Stimulated activated CD4-positive, alpha-beta T cell treated with anti-CD3 and anti-CD28 coated beads, TNF-alpha, amount 100 ng/mL, for 24 hours (primary cell): ENCODE data around the gene CDO1.
"Not testable (repeated sequence)": the region's sequence is repeated elsewhere in the genome, so short reads cannot be mapped to it uniquely, and the experiment has no call there.

Experiments
- DNase-seq, 3 experiments: peaks; one replicate each; pipeline ENCODE4 v3.0.0-alpha.2; 2020; ENCODE audit warnings: low read depth in 3 of 3

The CDO1 gene

DNA sequence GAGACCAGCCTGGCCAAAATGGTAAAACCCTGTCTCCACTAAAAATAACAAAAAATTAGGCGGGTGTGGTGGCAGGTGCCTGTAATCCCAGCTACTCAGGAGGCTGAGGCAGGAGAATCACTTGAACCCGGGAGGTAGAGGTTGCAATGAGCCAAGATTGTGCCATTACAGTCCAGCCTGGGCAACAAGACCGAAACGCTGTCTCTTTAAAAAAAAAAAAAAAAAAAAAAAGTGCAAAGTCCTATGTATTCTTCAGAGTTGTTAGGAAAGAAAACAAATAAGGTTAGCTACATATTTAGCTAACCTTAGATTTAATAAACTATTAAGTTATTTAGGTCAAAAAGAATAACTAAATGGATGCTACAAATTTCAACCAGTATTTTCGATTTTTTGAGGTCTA is 13.5 kb upstream of the CDO1 start:
- DNase-seq = no peak

DNA sequence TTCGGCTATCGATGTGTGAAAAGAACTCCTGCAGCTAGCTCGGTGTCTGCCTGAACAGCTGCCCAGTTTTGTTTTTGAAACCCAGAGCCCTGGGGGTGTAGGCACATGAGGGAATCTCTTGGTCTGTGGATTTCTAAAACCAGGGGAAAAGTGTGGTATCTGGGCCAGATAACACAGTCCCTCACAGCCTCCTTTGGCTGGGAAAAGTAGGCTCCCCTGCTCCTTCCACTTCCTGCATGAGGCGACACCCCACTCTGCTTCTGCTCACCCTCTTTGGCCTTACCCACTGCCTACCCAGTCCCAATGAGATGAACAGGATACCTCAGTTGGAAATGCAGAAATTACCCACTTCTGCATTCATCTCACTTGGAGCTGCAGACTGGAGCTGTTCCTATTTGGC is 9.5 kb upstream of the CDO1 start:
- no peak for DNase-seq

DNA sequence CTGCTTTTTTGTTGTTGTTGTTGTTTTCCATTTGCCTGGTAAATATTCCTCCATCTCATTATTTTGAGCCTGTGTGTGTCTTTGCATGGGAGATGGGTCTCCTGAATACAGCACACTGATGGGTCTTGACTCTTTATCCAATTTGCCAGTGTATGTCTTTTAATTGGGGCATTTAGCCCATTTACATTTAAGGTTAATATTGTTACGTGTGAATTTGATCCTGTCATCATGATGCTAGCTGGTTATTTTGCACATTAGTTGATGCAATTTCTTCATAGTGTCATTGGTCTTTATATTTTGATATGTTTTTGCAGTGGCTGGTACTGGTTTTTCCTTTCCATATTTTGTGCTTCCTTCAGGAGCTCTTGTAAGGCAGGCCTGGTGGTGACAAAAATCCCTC is 8.5 kb upstream of the CDO1 start:
- not testable (repeated sequence) for DNase-seq

DNA sequence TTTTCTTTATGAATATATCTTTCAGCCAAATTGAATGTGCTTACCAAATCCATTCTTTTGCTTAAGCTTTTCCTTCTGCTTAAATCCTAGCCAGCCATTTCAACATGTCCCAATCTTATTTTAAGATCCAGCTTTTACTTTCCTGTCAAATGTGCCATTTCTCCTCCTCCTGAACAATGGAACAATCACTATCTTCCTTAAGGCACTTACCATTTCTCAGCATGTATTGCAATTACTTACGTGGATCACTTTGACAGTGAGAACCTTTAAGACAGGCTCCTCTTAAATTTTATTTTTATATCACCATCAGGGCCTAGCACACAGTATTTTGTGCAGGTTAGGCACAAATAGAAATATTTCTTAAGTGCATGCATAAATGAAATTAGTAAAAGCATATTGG is 4.4 kb upstream of the CDO1 start:
- DNase-seq = no peak

DNA sequence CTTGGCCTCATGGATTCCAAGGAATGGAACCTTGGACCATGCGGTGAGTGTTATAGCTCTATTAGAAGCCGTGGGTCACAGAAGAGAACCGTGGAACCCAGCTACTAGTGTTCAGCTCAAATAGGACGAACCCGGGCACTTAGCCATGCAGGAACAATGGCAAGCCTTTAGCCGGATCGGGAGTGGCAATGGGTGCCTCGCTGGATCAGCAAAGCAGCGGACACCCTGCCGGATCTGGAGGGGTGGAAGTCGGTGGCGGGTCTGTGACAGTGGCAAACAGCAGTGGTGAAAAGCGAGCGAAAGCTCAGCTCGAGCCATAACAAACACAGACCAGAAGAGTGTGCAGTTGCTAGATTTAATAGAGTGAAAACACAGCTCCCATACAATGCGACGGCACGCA is 2.4 kb upstream of the CDO1 start:
- no peak for DNase-seq

DNA sequence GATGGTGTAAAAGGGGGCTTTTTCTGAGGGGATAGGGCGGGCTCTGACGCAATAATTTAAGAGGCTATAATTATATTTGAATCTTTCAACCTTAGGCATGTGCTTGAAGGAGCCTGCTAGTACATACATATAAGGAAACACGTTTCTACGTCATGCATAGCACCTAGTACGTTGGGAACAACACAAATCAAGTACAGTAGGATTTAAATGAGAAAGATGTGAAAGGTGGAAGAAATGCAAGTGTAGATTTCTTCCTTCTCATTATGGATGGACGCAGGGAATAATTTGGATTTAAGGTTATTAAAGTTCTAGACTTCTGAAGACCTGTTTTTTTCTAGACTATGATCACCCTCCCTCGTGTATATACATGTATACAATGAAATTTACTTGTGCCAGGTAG is 927 bp upstream of the CDO1 start:
- no peak for DNase-seq

DNA sequence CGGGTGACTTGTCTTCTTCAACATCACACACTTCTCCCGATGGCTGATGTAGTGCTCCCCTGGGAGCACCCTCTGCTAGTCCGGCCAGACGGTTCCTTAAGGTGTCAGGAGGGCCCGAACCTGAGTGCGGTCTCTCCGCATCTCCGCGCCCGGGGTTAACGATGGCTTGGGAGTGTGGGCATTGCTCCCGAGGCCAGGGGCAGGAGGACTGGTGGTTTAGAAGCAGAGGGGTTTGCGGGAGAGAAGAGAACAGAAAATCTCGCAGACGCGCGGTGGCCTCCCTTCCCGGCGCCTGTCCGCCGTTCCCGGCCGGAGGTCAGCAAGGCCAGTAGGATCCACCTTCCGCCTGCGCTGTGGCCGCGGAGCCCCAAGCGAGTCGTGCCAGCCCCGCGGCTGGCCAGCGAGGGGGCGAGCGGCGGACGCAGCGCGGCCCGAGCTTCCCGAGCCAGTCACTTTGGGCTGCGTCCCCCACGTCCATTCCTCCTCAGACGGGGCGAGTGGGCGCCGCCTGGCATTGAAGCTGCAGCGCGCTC is 700 bp downstream of the CDO1 start:
- DNase-seq = no peak

DNA sequence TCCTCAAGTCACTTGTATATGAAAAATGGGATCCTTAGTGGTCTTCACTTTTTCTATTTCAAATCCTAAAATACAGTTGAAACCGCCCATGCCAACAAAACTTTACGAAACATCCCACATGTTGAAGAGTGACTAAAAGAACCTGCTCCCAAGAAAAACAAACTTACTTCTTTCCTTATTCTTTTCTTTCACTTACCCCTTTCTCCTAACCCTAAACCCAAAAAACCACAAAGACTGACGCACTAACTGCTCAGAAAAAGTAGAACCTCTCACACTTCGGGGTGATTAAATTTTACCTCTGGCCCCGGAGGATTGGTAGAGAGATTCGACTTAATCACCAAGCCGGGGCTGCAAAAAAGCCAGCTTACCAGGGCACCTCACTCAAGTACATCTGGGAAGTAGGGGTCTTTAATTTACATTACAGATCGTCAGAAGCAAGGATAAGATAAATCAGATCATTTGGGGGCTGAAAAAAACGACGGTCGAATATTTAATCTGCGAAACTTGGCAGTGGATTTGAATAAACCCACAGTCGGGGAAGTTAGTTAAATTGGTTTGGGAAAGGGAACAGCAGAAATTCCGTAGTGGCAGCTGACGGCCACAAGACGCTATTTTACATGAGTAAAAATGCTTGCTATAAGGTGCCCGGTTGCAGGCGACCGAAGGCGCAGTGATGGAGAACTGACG is 1.3 kb downstream of the CDO1 start:
- DNase-seq = no peak

DNA sequence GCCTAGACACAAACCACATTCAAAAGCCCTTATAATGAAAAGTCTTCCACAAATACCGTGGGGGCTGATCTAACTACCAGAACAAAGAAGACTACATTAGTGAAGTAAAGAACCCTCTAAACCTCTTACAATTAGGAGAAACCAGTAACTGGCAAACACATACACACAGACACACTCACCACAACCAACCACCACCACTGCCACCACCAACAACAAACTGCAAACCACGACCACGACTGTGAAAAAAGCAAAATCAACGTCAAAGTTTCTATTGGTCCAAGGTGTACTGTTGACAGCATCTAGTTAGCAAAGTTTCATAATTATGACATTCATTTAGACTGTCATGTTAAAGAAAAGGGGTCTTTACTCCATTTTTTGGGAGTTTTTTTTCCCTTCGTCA is 2.7 kb downstream of the CDO1 start:
- no peak for DNase-seq

DNA sequence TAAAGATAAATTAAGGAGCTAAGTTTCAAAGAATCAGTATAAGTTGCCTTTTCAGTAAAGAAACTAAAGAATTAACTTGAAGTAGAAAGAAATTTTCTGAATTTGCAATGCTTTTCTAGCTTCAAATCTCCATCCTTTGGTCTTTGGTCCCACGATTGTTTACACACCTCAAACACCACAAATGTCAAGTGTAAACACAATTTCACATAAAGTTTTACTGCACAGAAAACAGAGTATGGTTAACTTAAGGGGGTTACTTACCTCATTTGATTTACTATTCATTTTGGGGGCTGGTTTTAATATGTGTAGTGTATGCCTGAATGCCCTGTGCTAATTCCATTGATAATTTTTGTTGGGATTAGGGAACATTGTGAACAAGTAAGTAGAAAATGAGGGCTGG is 4.1 kb downstream of the CDO1 start:
- DNase-seq = no peak

DNA sequence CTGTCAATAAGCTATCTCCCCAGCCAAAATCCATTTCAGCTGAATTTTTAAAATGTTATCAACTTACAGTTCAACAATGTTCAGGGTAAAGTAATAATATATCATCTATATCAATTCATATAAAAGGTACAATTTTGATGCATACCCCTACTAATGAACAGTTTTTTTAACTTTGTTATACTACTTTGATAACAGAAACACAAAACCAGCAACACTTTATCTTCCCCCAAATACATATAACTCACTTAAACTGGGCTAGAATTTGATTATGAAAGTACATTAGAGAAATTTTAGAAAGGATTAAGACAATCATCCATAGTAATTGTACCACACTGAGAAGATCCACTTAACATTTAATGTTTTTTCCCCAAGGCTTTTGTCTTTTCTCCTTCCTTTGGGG is 5.1 kb downstream of the CDO1 start:
- DNase-seq = no peak

DNA sequence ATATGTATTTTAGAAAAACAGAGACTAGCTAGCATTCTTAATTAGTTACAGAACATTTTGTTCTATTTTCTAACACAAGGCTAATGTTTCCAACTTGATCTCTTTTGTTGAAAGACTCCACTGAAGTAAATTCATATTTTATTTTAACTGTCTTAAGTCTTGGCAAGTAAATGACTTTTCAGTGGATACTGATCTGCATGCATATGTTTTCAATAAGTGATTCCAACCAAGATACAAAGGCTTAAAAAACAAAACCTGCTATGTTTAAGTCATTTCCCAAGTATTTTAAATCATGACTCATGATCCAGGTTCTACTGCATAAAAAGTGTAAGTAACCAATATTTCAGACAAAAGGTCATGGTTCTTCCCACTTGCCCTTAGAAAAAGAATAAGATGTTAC is 5.7 kb downstream of the CDO1 start:
- DNase-seq = no peak

DNA sequence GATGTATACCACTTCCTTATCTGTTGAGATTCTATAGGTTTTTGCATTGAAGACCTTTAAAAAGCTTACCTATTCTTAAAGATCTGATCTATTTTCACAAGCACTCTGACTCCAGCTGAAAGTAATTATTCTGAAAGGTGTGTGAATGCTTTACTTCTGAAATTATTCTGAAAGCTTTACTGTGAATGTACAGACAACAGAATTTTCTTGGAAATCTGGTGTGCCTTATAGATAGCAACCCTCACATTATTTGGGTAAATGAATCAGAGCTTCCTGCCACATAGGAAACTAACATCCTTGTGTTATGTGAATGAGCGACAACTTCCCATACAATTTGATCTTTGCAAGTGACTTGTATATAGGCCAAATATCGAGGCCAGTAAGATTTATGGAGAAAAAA is 6.5 kb downstream of the CDO1 start:
- DNase-seq = no peak

DNA sequence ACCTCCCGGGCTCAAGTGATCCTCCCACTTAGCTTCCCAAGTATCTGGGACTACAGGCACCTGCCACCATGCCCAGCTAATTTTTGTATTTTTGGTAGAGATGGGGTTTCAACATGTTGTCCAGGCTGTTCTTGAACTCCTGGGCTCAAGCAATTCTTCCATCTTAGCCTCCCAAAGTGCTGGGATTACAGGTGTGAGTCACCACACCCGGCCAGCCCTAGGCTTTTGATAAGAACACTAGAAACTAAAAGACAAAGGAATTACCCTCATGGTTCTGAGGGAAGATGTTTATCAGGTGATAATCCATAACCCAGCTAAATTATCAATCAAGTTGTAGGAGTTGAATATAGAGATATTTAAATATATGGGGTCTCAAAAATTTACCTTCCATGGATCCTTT is 8.4 kb downstream of the CDO1 start:
- DNase-seq = not testable (repeated sequence)

DNA sequence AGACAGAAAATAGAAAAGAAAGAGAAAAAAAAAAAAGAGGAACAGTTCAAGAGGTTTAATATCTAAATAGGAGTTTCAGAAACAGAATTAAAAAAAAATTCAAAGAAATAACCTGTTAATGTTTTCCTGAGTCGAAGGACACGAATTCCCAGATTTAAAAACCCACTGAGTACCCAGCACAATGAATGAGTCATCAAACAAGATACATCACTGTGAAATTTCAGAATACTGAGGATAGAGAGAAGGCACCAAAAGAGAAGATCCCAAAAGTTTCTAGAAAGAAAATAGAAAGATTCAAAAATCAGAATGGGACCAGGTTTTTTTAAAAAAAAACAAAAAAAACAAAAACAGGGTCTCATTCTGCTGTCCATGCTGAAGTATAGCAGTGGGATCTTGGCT is 8.8 kb downstream of the CDO1 start:
- DNase-seq = no peak

DNA sequence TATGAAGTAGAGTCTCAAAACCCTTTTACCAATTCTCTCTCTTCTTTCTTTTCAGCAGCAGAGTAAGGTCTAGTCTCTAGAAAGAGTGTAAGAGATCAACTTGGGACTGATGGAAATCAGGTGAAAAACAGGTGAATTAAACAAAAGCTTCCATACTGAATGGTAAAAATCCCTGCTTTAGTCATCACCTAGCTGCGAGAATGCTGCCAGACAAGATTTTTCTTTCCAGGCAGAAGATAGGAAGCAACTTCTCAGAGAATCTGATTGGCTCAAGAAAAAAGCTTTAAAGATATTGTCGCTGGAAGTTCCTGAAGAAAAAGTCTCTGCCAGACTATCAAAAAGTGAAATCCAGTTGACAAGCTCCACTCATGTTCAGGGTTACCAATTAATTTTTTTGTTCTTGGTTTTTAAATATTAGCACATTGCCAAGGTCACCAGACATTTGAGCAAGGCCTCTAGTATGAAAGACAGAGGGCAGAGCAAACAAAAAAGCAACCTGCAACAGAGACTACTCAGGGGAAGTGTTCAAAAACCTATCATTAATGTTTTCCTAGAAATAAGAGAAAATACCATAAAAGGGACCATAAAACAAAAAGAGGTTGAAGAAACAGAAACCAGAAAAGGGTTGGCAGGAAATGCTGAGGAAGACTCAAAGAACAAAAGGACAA is 9.3 kb downstream of the CDO1 start:
- DNase-seq = no peak

DNA sequence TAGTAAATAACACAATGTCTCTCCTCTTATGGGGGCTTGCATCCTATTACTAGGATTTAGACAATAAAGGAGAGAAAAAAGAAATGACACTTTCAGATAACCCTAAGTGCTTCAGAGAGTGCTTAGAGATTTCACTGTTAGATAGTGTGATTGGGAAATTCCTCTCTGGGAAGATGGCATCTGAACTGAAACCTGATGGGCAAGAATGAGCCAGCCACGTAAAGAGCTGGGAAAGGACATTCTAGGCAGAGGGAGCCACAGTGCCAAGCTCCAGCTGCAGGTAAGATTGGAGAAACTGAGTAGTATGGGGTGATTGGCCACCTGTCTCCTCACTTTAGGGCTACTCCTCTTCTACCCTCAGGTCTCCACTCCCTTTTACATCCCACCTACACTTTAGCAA is 14.5 kb downstream of the CDO1 start:
- no peak for DNase-seq

DNA sequence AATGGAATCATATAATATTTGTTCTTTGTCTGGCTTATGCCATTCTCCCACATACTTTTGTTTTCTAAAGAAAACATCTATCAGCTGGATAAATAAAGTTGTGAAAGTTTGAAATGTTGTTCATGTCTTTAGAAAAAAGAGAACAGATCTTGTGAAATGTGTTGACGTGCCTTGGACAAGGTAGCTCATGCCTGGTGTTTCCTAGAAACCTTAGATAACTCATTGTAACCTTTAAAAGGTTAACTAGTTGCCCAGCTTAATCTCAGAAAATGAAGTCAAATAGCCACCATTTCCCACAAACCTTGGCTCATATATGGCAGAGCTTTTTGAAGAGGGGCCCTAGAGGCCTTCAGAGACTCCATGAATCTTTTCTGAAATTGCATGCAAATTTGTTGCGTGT is 15.3 kb downstream of the CDO1 start:
- no peak for DNase-seq

DNA sequence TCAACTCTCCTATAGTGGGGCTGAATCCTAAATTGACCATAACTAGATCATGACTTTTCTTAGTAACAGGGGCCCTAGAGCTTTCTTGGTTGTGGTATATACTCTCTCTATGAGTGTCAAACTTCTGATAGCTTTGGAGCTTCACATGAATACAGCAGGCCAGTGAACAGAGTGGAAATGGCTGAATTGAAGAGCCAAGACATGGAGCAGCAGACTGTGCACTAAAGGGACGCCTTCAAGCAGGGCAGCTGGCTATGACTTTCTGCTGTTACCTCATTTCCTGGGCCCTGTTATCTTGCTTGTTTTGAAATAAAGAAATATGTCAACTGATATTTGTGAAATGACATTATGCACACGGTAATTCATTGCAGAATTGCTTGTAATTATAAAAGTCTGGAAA is 16.4 kb downstream of the CDO1 start:
- no peak for DNase-seq

DNA sequence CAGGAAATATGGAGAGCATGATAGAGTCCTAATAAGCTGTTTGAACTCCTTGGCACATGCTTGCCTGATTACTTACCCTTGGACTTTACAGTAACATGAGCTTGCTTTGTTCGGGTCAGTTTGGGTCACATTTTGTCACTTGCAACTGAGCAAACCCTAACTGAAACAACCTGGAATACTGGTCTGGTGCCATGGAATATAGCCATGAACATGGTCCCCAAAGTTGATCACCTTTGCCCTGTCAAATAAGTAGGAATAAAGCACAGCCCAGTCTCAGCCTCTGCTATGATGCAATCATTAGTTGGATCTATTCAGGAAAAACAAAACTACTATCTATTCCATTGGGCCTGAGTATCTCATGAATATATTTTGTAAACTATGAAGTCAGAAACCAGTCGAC is 18.2 kb downstream of the CDO1 start:
- no peak for DNase-seq

DNA sequence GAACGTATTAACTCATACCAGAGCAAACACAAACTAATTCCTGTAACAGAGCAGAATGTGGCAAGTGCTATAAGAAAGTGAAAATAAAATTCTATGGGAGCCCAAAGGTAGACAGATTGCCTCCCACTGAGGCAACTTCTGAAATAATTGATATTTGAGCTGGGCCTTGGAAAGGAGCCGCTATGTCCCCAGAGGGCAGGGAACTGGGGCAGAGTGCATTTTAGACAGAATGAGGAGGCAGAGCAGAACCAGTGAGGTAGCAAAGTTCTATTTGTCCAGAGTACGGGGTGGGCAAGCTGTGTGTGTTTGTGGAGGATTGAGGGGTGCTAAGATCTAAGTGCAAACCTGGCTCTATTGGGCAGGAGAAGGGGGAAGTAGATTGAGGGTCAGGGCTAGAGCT is 19.8 kb downstream of the CDO1 start:
- no peak for DNase-seq

DNA sequence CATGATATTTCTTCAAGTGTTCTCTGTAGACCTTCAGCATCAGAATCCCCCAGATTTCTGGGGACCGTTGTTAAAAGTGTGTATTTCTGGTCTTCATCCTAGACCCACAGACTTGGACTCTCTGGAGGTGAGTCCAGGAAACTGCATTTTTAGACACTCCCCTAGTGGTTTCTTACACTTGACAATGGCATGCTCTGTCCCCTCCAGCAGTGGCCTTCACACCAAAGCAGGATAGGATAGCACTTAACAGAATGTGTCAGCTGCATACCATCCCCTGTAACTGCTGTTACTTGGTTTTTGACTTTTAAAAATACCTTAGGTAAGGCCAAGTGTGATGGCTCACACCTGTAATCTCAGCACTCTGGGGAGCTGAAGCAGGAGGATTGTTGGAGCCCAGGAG is 20.8 kb downstream of the CDO1 start:
- no peak for DNase-seq

DNA sequence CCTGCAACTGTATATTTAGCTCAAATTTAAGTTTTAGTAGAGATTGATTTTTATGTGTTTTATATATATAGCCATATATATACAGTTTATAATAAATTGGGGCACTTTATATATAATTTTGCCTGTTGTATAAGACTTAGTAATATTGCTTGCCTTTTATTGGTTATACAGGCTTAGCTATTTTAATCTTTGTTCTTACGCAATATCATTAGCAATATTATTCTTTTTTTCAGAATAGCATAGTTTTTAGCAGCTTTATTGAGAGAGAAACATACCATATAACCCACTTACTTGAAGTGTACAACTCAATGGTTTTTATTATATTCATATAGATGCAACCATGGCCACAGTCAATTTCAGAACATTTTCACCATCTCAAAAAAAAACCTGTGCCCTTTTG is 28.0 kb downstream of the CDO1 start:
- no peak for DNase-seq

DNA sequence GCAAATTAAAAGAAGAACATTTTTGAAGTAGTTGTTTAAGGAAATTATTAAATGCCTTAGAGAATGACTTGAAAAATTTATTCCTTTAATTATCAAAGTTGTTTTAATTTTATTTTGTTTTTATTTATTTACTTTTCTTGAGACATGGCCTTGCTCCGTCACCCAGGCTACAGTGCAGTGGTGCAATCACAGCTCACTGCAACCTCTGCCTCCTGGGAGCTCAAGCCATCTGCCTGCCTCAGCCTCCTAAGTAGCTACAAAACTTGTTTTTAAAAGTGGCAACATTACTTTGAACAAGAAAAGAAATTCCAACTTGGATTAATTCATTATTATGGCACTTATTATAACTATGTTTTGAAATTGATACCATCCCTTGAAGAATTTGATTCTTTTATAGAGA is 29.0 kb downstream of the CDO1 start:
- DNase-seq = no peak
